Neuron (in vitro differentiated cells): ENCODE data around the gene SCUBE1.

Experiments
- H2AFZ ChIP-seq: one replicate; pipeline ENCODE4 v1.6.1; 2013; ENCODE audit warnings: low read depth, mild to moderate bottlenecking, inconsistent platforms, low read length, moderate library complexity
- H3K27me3 ChIP-seq: one replicate; pipeline ENCODE4 v1.6.1; 2013; ENCODE audit warnings: low read length; ENCODE audit not compliant: insufficient read depth
- H3K36me3 ChIP-seq: one replicate; pipeline ENCODE4 v1.6.1; 2013; ENCODE audit warnings: low read length; ENCODE audit not compliant: insufficient read depth
- H3K4me1 ChIP-seq: one replicate; pipeline ENCODE4 v1.6.1; 2013; ENCODE audit warnings: low read length; ENCODE audit not compliant: insufficient read depth
- H3K4me3 ChIP-seq: 2 replicates; pipeline ENCODE4 v1.5.1; 2013; ENCODE audit warnings: mild to moderate bottlenecking, low read length, moderate library complexity
- H3K9me3 ChIP-seq: one replicate; pipeline ENCODE4 v1.6.1; 2013; ENCODE audit warnings: low read length

The SCUBE1 gene

DNA sequence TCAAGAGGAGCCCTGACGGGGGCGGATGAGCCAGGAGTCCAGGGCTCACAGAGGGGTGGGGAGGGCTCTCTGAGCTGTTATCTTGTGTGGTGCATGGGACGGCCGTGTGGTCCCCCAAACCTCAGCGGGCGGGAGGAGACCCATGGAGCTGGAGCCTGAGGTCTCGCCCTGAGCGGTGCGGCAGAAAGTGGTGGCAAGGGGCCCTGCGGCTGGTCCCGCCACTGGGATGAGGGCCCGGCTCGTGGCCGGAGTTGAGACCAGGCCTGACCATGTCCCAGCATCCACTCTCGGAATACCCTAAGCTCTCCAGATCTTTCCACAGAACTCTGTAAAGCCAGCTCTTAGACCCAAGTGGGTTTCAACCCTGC is 133.7 kb downstream of the SCUBE1 start:
- Histone ChIP-seq H2AFZ (no peak overlapping the region), H3K27me3 (peaks cover 2% of the 10 kb centered on the region), H3K36me3 (no peaks in the 10 kb centered on the region), H3K4me3 (no peak overlapping the region), H3K4me1 (no peaks in the 10 kb centered on the region), H3K9me3 (no peaks in the 10 kb centered on the region)

- no peaks in the 10 kb centered on the region for H3K36me3 ChIP-seq
- H2AFZ ChIP-seq, result no peak overlapping the region
Observed at GRCh38 chr22:43208703-43209522, 134.3 kb downstream of the SCUBE1 start.

GRCh38 chr22:43207849-43208702 is 135.1 kb downstream of the SCUBE1 start:
- H2AFZ ChIP-seq, result no peak overlapping the region
- no peak overlapping the region for H3K4me3 ChIP-seq
- H3K4me1 ChIP-seq, result no peaks in the 10 kb centered on the region
- H3K27me3 ChIP-seq, result peaks cover 2% of the 10 kb centered on the region
- no peaks in the 10 kb centered on the region for H3K36me3 ChIP-seq
- no peaks in the 10 kb centered on the region for H3K9me3 ChIP-seq

More at GRCh38 chr22:43208703-43209522, 134.3 kb downstream of the SCUBE1 start:
- Histone ChIP-seq H3K9me3 (no peaks in the 10 kb centered on the region), H3K4me1 (no peaks in the 10 kb centered on the region), H3K4me3 (no peak overlapping the region), H3K27me3 (peaks cover 2% of the 10 kb centered on the region)

DNA sequence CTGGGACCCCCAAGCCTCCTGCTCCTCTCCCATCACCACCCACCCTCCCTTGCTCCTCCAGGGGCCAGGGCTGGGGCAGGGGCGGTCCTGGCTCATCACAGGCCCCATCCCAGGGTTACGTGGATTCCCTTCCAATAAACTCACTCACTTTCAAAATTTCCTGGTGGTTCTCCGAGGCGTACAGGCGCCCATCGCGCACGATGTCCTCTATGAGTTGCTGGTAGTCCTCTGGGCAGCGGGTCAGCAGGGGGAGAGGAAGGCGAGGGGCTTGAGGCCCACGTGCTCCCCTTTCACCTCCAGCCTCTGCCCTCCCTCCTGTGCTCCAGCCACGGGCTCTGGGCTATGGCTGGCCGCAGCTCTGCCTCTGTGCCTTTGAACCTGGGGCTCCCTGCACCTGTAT is 135.8 kb downstream of the SCUBE1 start:
- Histone ChIP-seq H3K4me1 (no peaks in the 10 kb centered on the region), H3K9me3 (no peaks in the 10 kb centered on the region), H3K4me3 (no peak overlapping the region), H3K36me3 (no peaks in the 10 kb centered on the region), H2AFZ (no peak overlapping the region), H3K27me3 (peaks cover 2% of the 10 kb centered on the region)

DNA sequence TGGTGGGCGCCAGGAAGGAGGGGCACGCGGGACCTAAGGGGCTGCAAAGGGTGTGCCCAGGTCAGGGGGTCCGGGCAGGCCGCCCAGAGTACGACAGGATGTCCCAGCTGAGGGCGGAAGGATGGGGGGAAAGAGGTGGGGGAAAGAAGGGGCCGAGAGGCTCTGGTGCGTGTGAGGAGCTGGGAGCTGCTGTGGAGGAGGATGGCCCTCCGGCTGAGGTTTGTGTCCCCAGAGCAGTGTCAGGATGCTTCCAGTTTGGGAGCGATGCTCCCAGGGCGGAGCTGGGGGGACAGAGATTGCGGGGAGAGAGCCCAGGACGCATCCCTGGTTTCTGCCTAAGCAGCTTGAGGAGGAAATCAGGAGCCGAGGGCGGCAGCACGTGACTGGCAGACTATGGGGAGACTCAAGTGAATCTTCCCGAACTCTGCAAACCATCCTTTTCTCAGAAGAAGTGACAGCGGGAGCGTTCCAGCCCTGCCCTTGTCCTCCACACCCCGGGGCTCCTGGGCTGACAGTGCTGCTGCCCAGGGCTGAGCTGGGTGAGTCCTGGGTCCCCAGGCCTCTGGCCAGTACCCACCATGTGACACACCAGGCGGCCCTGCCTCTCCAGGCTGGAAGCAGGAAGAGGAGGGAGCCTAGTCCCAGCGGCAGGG is 136.5 kb downstream of the SCUBE1 start:
- no peak overlapping the region for H3K4me3 ChIP-seq
- H2AFZ ChIP-seq, result no peak overlapping the region
- no peaks in the 10 kb centered on the region for H3K36me3 ChIP-seq

DNA sequence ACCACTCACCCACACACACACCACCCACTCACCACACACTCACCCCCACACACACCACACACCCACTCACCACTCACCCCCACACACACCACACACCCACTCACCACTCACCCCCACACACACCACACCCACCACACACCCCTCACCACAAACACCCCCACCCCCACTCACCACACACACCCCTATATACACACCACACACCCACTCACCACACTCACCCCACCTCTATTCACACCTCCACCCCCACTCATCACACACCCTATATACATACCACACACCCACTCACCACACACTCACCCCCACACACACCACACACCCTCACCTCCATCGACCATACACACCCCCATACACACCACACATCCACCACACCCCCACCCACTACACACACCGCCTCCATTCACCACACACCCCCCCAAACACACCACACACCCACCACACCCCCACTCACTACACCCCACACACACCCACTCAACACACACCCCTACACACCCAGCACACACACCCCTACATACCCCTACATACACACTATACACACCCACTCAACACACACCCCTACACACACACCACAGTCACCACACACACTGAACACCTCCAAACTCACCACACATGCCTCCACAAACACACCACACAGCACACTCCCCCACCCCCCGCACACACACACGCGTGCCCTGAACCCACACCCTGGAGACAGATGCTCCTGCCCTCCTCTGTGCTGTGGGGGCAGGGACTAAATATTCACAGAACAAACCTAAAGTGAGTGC is 137.2 kb downstream of the SCUBE1 start:
- peaks cover 4% of the 10 kb centered on the region for H3K4me1 ChIP-seq
- peaks cover 2% of the 10 kb centered on the region for H3K27me3 ChIP-seq
- H3K9me3 ChIP-seq, result no peaks in the 10 kb centered on the region
- H3K36me3 ChIP-seq, result no peaks in the 10 kb centered on the region
- no peak overlapping the region for H2AFZ ChIP-seq
- no peak overlapping the region for H3K4me3 ChIP-seq

More for the DNA sequence above, 136.5 kb downstream of the SCUBE1 start:
- H3K9me3 ChIP-seq, result no peaks in the 10 kb centered on the region
- peaks cover 4% of the 10 kb centered on the region for H3K4me1 ChIP-seq
- peaks cover 2% of the 10 kb centered on the region for H3K27me3 ChIP-seq

GRCh38 chr22:43205261-43205691 is 137.9 kb downstream of the SCUBE1 start:
- Histone ChIP-seq H2AFZ (no peak overlapping the region), H3K9me3 (no peaks in the 10 kb centered on the region), H3K4me1 (peaks cover 4% of the 10 kb centered on the region), H3K4me3 (no peak overlapping the region), H3K36me3 (no peaks in the 10 kb centered on the region), H3K27me3 (peaks cover 2% of the 10 kb centered on the region)

DNA sequence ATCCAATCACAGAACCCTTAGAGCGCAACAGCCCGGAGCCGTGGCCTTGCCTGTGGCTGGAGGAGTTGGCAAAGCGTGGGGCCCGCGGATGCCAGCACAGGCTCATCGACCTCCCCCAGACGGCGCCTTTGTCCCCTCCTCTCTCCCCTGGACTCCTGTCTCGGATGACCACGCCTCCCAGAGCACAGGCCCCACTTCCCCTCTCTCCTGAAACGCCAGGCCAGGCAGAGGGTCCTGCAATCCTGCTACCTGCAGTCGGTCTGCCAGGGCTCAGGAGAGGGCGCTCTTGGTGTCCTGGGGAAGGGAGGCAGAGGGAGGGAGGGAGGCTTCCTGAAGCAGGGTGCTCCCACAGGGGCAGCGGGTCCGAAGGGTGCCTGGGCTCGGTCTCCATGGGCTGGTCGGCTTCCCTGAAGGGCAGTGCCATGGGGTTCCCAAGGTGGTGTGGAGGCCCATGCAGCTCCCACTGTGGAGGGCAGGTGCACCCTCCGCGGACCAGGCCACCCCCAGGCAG is 139.6 kb downstream of the SCUBE1 start:
- peaks cover 4% of the 10 kb centered on the region for H3K27me3 ChIP-seq

DNA sequence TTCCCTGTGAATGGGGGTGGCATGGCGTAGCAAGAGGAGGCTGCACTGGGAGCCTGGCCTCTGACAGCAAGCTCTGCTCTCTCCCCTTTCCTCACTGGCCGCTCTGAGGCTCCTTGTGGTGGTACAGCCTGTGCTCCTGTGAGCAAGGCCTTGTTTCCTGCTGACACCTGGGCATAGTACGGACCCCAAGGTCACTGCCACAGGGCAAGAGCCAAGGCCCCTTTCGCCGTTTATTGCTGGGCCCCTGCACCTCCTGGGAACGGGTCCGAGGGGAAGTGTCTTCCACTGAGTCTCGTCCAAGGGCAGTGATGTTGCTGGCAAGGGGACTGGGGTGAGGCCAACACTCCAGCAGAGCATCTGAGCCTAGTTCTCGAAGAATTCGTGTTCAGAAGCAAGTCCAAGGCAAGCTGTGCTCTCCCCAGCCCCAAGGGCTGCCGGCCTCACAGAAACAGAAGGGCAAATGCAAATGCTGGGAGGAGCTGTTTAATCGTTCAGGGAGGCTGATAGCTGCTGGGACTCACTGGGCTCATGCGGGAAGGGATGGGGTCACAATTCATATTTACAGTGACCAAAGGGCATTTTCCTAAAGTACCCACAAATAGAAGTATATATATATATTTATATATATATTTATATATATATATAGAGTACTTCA is 140.3 kb downstream of the SCUBE1 start:
- H3K36me3 ChIP-seq, result no peaks in the 10 kb centered on the region
- H3K4me1 ChIP-seq, result peaks cover 4% of the 10 kb centered on the region
- no peak overlapping the region for H2AFZ ChIP-seq
- H3K9me3 ChIP-seq, result no peaks in the 10 kb centered on the region
- no peak overlapping the region for H3K4me3 ChIP-seq
- H3K27me3 ChIP-seq, result peaks cover 6% of the 10 kb centered on the region

More for the DNA sequence above, 139.6 kb downstream of the SCUBE1 start:
- H2AFZ ChIP-seq, result no peak overlapping the region
- H3K9me3 ChIP-seq, result no peaks in the 10 kb centered on the region
- no peaks in the 10 kb centered on the region for H3K36me3 ChIP-seq
- peaks cover 4% of the 10 kb centered on the region for H3K4me1 ChIP-seq
- H3K4me3 ChIP-seq, result no peak overlapping the region

DNA sequence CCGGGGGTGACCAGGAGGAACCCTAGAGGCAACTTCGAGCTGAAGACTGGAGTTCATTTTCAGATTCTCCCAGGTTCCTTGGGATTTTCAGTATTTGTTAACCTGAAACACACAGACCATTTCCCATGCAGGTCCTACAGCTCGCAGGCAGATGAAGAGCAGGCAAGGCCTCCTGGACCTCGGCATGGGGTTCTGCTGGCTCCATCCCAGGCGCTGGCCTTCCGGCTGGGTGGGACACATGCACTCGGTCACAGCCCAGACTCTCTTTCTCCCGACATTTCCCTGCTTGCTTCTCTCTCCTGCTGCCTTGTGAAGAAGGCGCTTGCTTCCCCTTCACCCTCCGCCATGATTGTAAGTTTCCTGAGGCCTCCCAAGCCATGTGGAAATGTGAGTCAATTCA is 140.8 kb downstream of the SCUBE1 start:
- H3K27me3 ChIP-seq, result peaks cover 9% of the 10 kb centered on the region
- no peak overlapping the region for H2AFZ ChIP-seq
- no peaks in the 10 kb centered on the region for H3K36me3 ChIP-seq
- no peak overlapping the region for H3K4me3 ChIP-seq
- peaks cover 4% of the 10 kb centered on the region for H3K4me1 ChIP-seq
- H3K9me3 ChIP-seq, result no peaks in the 10 kb centered on the region

DNA sequence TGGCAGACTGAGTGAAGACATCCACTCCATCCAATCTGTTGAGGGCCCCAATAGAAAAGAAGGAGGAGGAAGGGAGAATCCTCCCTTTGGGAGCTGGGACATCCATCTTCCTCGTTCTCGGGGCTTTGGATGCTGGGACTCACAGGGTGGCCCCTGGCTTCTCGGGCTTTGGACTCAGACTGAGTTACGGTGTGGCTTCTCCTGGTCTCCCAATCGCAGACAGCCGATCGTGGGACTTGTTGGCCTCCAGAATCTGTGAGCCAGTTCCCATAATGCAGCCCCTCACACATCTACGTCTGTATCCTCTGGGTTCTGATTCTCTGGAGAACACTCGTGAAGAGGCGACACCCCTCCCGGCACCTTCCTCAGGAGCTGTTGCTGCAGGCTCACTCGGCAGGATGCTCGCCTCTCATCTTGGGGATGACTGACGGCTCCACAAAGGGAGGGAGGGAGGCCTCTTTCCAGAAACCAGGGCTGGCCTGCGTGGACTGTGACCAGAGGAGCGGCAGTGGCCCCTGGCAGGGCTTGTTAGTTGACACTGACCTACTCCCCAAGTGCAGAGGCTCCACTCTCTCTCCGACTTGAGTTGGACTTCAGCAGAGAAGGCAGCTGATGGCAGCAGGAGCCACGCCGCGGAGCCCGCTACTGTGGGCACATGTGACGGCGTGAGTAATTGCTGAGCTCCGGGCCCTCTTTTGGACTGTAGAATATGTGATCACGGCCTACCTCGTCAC is 141.5 kb downstream of the SCUBE1 start:
- no peak overlapping the region for H3K4me3 ChIP-seq
- no peaks in the 10 kb centered on the region for H3K9me3 ChIP-seq
- peaks cover 10% of the 10 kb centered on the region for H3K27me3 ChIP-seq
- no peaks in the 10 kb centered on the region for H3K36me3 ChIP-seq
- peaks cover 4% of the 10 kb centered on the region for H3K4me1 ChIP-seq
- H2AFZ ChIP-seq, result no peak overlapping the region
